WTC11 (cell line): ENCODE data around the gene INO80D.

Experiments
- CTCF ChIP-seq: fragments of 200-600 bp; IDR thresholded peaks from 2 replicates; pipeline ENCODE4 v1.8.0; 2022; ENCODE audit warnings: antibody characterized with exemption
- E2F1 ChIP-seq: sonication (generic); formaldehyde crosslinking; IDR thresholded peaks from 2 replicates; pipeline ENCODE4 v1.8.0; 2022; ENCODE audit warnings: mild to moderate bottlenecking, missing genetic modification reagents
- ZNF138 ChIP-seq: sonication (generic); formaldehyde crosslinking; conservative IDR thresholded peaks from 2 replicates; pipeline ENCODE4 v1.8.1; 2022; ENCODE audit warnings: mild to moderate bottlenecking, moderate library complexity, missing genetic modification reagents

GRCh38 chr2:206095536-206096332, 9.8 kb upstream of the INO80D start:
- TF ChIP-seq ZNF138 = no peak
- no peak for TF ChIP-seq CTCF
- no peak for TF ChIP-seq E2F1
